GM12878 (cell line): Measurements from ENCODE around the gene HIF1AN. TPM values are rescaled to one million over a fixed set of nuclear protein-coding genes. Genes with fewer than 3 reads are reported as not detected.
A peak's percentile ranks its signal among the peaks of the same experiment; 100 is the strongest.

Experiments
- CHD2 ChIP-seq: IDR thresholded peaks from 2 replicates; pipeline ENCODE4 v1.6.1; 2011; ENCODE audit warnings: low read depth, low read length, improper control_type of control experiment, borderline replicate concordance
- DPF2 ChIP-seq: fragments of 450-650 bp; IDR thresholded peaks from 2 replicates; pipeline ENCODE4 v1.6.1; 2017; ENCODE audit warnings: mild to moderate bottlenecking
- EP300 ChIP-seq, 2 experiments: fragments of 150-350 bp in 1 of 2; IDR thresholded peaks; 2 replicates each; pipeline ENCODE4 v1.6.1; 2011 to 2012; ENCODE audit warnings: low read depth in 2 of 2, low read length in 2 of 2, borderline replicate concordance in 1 of 2, improper control_type of control experiment in 1 of 2, inconsistent platforms in 1 of 2; ENCODE audit not compliant: control insufficient read depth in 1 of 2
- NR2C1 ChIP-seq: fragments of 450-650 bp; IDR thresholded peaks from 2 replicates; pipeline ENCODE4 v1.6.1; 2017; ENCODE audit warnings: antibody characterized with exemption, mild to moderate bottlenecking, moderate library complexity
- RUNX3 ChIP-seq: IDR thresholded peaks from 2 replicates; pipeline ENCODE4 v1.6.1; 2012; ENCODE audit warnings: low read length, inconsistent platforms
- STAT1 ChIP-seq: fragments of 450-650 bp; conservative IDR thresholded peaks from 2 replicates; pipeline ENCODE4 v1.6.1; 2014; ENCODE audit warnings: antibody characterized with exemption, mild to moderate bottlenecking
- ZBTB4 ChIP-seq: fragments of 450-650 bp; formaldehyde crosslinking; IDR thresholded peaks from 2 replicates; pipeline ENCODE4 v1.4.0; 2022; ENCODE audit warnings: mild to moderate bottlenecking, moderate library complexity
- ZBTB40 ChIP-seq: fragments of 450-650 bp; IDR thresholded peaks from 2 replicates; pipeline ENCODE4 v1.6.1; 2016; ENCODE audit warnings: mild to moderate bottlenecking, moderate library complexity, borderline replicate concordance
- ZNF24 ChIP-seq: fragments of 450-650 bp; IDR thresholded peaks from 2 replicates; pipeline ENCODE4 v1.6.1; 2017; ENCODE audit warnings: antibody characterized with exemption, mild to moderate bottlenecking
- polyA plus RNA-seq, 11 experiments: library from polyadenylated mRNA; depleted of rRNA in 4 of 11; unstranded in 6 of 11; stranded (reverse) in 5 of 11; fragments of >200 nt; fragmentation: Nextera tagmentation in 4 of 11; fragmentation: Illumina TruSeq in 1 of 11; extraction: Ambion mirVana in 4 of 11; extraction: Trizol in 1 of 11; gene quantifications; 1 replicate in 1 of 11; 2 replicates in 10 of 11; pipeline versions ENCODE4 v1.2.1 to v1.2.3, GENCODE V29; 2011 to 2016; ENCODE audit warnings: inconsistent platforms in 2 of 11, missing spikeins in 2 of 11, low read depth in 1 of 11
- total RNA-seq, 4 experiments: library from RNA; depleted of rRNA in 3 of 4; stranded (reverse); fragments of >200 nt in 3 of 4; fragmentation: Illumina TruSeq in 1 of 4; extraction: Trizol in 1 of 4; gene quantifications; 2 replicates each; pipeline versions ENCODE4 v1.2.1 to v1.2.3, GENCODE V29; 2013 to 2021
- TF ChIP-seq, protein P1 (sequence below): fragments of 450-650 bp; IDR thresholded peaks from 2 replicates; pipeline ENCODE4 v1.6.1; 2017; ENCODE audit warnings: mild to moderate bottlenecking, moderate library complexity
- TF ChIP-seq, protein P2 (sequence below): fragments of 450-650 bp; IDR thresholded peaks from 2 replicates; pipeline ENCODE4 v1.6.1; 2017; ENCODE audit warnings: low read depth, mild to moderate bottlenecking, moderate library complexity

Gene HIF1AN
- total and polyA plus RNA-seq, 10 of the 15 experiments (the other 5 are each of a cell fraction or from before 2014, with no cell fraction given) = 1.9 to 37.2 (median 15.2) TPM

- TF ChIP-seq STAT1 = no peak
- no peak for TF ChIP-seq ZBTB4 (CRISPR knock-in tag)
- peak; percentile 4; the same call in 1 of the 2 replicates for TF ChIP-seq ZNF24
- no peak for TF ChIP-seq CHD2
- TF ChIP-seq, protein P1, sequence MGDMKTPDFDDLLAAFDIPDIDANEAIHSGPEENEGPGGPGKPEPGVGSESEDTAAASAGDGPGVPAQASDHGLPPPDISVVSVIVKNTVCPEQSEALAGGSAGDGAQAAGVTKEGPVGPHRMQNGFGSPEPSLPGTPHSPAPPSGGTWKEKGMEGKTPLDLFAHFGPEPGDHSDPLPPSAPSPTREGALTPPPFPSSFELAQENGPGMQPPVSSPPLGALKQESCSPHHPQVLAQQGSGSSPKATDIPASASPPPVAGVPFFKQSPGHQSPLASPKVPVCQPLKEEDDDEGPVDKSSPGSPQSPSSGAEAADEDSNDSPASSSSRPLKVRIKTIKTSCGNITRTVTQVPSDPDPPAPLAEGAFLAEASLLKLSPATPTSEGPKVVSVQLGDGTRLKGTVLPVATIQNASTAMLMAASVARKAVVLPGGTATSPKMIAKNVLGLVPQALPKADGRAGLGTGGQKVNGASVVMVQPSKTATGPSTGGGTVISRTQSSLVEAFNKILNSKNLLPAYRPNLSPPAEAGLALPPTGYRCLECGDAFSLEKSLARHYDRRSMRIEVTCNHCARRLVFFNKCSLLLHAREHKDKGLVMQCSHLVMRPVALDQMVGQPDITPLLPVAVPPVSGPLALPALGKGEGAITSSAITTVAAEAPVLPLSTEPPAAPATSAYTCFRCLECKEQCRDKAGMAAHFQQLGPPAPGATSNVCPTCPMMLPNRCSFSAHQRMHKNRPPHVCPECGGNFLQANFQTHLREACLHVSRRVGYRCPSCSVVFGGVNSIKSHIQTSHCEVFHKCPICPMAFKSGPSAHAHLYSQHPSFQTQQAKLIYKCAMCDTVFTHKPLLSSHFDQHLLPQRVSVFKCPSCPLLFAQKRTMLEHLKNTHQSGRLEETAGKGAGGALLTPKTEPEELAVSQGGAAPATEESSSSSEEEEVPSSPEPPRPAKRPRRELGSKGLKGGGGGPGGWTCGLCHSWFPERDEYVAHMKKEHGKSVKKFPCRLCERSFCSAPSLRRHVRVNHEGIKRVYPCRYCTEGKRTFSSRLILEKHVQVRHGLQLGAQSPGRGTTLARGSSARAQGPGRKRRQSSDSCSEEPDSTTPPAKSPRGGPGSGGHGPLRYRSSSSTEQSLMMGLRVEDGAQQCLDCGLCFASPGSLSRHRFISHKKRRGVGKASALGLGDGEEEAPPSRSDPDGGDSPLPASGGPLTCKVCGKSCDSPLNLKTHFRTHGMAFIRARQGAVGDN = no peak; the same call in 1 of the 2 replicates
- TF ChIP-seq, protein P2, sequence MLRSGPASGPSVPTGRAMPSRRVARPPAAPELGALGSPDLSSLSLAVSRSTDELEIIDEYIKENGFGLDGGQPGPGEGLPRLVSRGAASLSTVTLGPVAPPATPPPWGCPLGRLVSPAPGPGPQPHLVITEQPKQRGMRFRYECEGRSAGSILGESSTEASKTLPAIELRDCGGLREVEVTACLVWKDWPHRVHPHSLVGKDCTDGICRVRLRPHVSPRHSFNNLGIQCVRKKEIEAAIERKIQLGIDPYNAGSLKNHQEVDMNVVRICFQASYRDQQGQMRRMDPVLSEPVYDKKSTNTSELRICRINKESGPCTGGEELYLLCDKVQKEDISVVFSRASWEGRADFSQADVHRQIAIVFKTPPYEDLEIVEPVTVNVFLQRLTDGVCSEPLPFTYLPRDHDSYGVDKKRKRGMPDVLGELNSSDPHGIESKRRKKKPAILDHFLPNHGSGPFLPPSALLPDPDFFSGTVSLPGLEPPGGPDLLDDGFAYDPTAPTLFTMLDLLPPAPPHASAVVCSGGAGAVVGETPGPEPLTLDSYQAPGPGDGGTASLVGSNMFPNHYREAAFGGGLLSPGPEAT = 0 out of 2 replicates have a peak, but pooled peaks have one; percentile 38
- peak; percentile 54 for TF ChIP-seq NR2C1
- 0 out of 4 replicates have a peak, but pooled peaks of 1 of the 2 experiments have one; percentile 24 for TF ChIP-seq EP300 (IDR thresholded peaks at IDR 0.05; ENCODE audit: borderline replicate concordance in 1 of 2, control insufficient read depth in 1 of 2, low read depth in 2 of 2, low read length in 2 of 2)
- peak; percentile 46; the same call in 1 of the 2 replicates for TF ChIP-seq RUNX3
- peak; percentile 88 for TF ChIP-seq ZBTB40
- TF ChIP-seq DPF2 = no peak
Measured at GRCh38 chr10:100531761-100532160, 4.0 kb upstream of the HIF1AN start (continued).
